ENCODE results near the gene TAS2R40. TPM values are rescaled to one million over a fixed set of nuclear protein-coding genes. Genes with fewer than 3 reads are reported as not detected.

The TAS2R40 gene
- total RNA-seq, 1 experiment from 2014 or later = not detected

DNA sequence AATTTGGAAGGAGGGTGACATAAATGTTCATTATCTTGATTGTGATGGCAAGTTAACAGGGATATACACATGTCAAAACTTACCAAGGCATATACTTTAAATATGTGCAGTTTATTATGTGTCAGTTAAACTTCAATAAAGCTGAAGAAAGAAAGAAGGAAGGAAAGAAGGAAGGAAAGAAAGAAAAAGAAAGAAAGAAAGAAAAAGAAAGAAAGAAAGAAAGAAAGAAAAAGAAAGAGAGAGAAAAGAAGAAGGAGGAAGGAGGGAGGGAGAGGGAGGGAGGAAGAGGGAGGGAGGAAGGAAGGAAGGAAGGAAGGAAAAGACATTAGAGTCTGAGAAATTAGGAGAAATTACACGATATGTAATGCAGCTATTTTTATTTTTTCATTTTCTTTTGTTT, 25.5 kb downstream of the TAS2R40 start:
- Histone ChIP-seq H3K4me1 (ENCODE audit: insufficient read depth, low read length) (peaks cover 38% of the 10 kb centered on the region), H2AFZ (ENCODE audit: low read length) (no peak overlapping the region), H3K4me2 (ENCODE audit: low read length) (no peak overlapping the region), H3K4me3 (ENCODE audit: low read length) (no peak overlapping the region), H3K36me3 (ENCODE audit: low read depth, low read length) (no peaks in the 10 kb centered on the region), H3K27me3 (ENCODE audit: low read length) (no peaks in the 10 kb centered on the region), H3F3A (ENCODE audit: low read length, unreplicated experiment) (peaks cover 4% of the 10 kb centered on the region), H3K9ac (ENCODE audit: low read length) (no peak overlapping the region), H4K20me1 (ENCODE audit: low read length) (no peaks in the 10 kb centered on the region), H3K27ac (ENCODE audit: low read length) (no peak overlapping the region), H3K9me3 (ENCODE audit: low read length) (no peaks in the 10 kb centered on the region), H3K9me2 (replicated peaks; ENCODE audit: low read length) (no peaks in the 10 kb centered on the region), H3K79me2 (ENCODE audit: low read length) (no peaks in the 10 kb centered on the region)
- CTCF ChIA-PET = interaction anchor here (0.6 kb wide), 1 partner anchor 1552 kb away, joined by 4 read pairs; no protein-coding TSS in a partner anchor
- no TSS peak for BruUV-seq (replicated peaks)
- ATAC-seq (no peak), DNase-seq (no peak)
- intact Hi-C loops (cut with micrococcal nuclease) = no loop called here
- POLR2A ChIA-PET (ENCODE audit: unreplicated experiment) = interaction anchor here (0.6 kb wide), 2 partner anchors 8 to 187 kb away, joined by 3 read pairs; no protein-coding TSS in a partner anchor
- TF ChIP-seq, protein P1, sequence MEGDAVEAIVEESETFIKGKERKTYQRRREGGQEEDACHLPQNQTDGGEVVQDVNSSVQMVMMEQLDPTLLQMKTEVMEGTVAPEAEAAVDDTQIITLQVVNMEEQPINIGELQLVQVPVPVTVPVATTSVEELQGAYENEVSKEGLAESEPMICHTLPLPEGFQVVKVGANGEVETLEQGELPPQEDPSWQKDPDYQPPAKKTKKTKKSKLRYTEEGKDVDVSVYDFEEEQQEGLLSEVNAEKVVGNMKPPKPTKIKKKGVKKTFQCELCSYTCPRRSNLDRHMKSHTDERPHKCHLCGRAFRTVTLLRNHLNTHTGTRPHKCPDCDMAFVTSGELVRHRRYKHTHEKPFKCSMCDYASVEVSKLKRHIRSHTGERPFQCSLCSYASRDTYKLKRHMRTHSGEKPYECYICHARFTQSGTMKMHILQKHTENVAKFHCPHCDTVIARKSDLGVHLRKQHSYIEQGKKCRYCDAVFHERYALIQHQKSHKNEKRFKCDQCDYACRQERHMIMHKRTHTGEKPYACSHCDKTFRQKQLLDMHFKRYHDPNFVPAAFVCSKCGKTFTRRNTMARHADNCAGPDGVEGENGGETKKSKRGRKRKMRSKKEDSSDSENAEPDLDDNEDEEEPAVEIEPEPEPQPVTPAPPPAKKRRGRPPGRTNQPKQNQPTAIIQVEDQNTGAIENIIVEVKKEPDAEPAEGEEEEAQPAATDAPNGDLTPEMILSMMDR (conservative IDR thresholded peaks at IDR 0.05; ENCODE audit: low read depth, low read length) = no peak
- no peak for TF ChIP-seq EZH2phosphoT487 (IDR thresholded peaks at IDR 0.05; ENCODE audit: borderline replicate concordance, low read length)
- TF ChIP-seq EZH2 (IDR thresholded peaks at IDR 0.05; ENCODE audit: low read length, unreplicated experiment) = no peak

- Histone ChIP-seq H4K20me1 (ENCODE audit: low read length) (no peaks in the 10 kb centered on the region), H3K4me2 (ENCODE audit: low read length) (peak overlapping the region; percentile 8; the same call in 1 of the 2 replicates), H3K9me2 (replicated peaks; ENCODE audit: low read length) (no peaks in the 10 kb centered on the region), H3K9ac (ENCODE audit: low read length) (no peak overlapping the region), H3K36me3 (ENCODE audit: low read depth, low read length) (no peaks in the 10 kb centered on the region), H3K27me3 (ENCODE audit: low read length) (no peaks in the 10 kb centered on the region), H3K4me3 (ENCODE audit: low read length) (no peak overlapping the region), H3K27ac (ENCODE audit: low read length) (peak overlapping the region; percentile 33; the same call in 1 of the 2 replicates), H3K4me1 (ENCODE audit: insufficient read depth, low read length) (peaks cover 33% of the 10 kb centered on the region), H3F3A (ENCODE audit: low read length, unreplicated experiment) (peaks cover 4% of the 10 kb centered on the region), H3K79me2 (ENCODE audit: low read length) (no peaks in the 10 kb centered on the region), H3K9me3 (ENCODE audit: low read length) (no peaks in the 10 kb centered on the region), H2AFZ (ENCODE audit: low read length) (no peak overlapping the region)
- CTCF ChIA-PET = interaction anchor here (0.6 to 0.7 kb wide), 2 partner anchors 52 to 180 kb away, joined by 4 to 5 read pairs; no protein-coding TSS in a partner anchor
- TF ChIP-seq, protein P1 (conservative IDR thresholded peaks at IDR 0.05; ENCODE audit: low read depth, low read length) = no peak
- TF ChIP-seq EZH2phosphoT487 (IDR thresholded peaks at IDR 0.05; ENCODE audit: borderline replicate concordance, low read length) (no peak), EZH2 (IDR thresholded peaks at IDR 0.05; ENCODE audit: low read length, unreplicated experiment) (no peak)
- peak; percentile 65 for ATAC-seq
- intact Hi-C loops (cut with micrococcal nuclease) = no loop called here
- POLR2A ChIA-PET (ENCODE audit: unreplicated experiment) = no interaction called here
- no TSS peak for BruUV-seq (replicated peaks)
- DNase-seq = peak; percentile 76
These were observed 27.0 kb downstream of the TAS2R40 start for GRCh38 chr7:143248761-143249354.

DNA sequence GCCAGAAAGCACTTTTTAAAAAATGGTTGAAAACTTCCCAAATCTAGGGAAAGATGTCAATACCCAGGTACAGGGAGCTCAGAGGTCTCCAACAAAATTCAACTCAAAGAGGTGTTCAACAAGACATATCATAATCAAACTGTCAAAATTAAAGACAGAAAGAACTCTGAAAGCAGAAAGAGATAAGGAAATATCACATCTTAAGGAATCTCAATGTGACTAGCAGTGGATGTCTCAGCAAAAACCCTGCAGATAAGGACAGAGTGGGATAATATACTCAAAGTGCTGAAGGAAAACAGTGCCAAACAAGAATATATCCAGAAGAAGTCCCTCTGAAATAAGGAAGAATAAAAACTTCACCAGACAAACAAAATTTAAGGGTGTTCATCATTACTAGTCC, 28.4 kb downstream of the TAS2R40 start:
- CTCF ChIA-PET = interaction anchor here (0.6 to 0.7 kb wide), 2 partner anchors 11 to 35 kb away, joined by 3 to 4 read pairs; no protein-coding TSS in a partner anchor
- no peak overlapping the region for H3K27ac ChIP-seq (ENCODE audit: low read length)
- DNase-seq (no peak), ATAC-seq (no peak)
- no peaks in the 10 kb centered on the region for H3K79me2 ChIP-seq (ENCODE audit: low read length)
- POLR2A ChIA-PET (ENCODE audit: unreplicated experiment) = no interaction called here
- H3K4me1 ChIP-seq (ENCODE audit: insufficient read depth, low read length) = peaks cover 21% of the 10 kb centered on the region
- H2AFZ ChIP-seq (ENCODE audit: low read length) = no peak overlapping the region
- no peak overlapping the region for H3K9ac ChIP-seq (ENCODE audit: low read length)
- no peaks in the 10 kb centered on the region for H3K36me3 ChIP-seq (ENCODE audit: low read depth, low read length)
- BruUV-seq (replicated peaks) = no TSS peak
- intact Hi-C loops (cut with micrococcal nuclease) = no loop called here
- H3K27me3 ChIP-seq (ENCODE audit: low read length) = no peaks in the 10 kb centered on the region
- no peaks in the 10 kb centered on the region for H3K9me3 ChIP-seq (ENCODE audit: low read length)
- no peaks in the 10 kb centered on the region for H3K9me2 ChIP-seq (replicated peaks; ENCODE audit: low read length)
- H3K4me3 ChIP-seq (ENCODE audit: low read length) = no peak overlapping the region
- peaks cover 4% of the 10 kb centered on the region for H3F3A ChIP-seq (ENCODE audit: low read length, unreplicated experiment)
- TF ChIP-seq, protein P1 (conservative IDR thresholded peaks at IDR 0.05; ENCODE audit: low read depth, low read length) = no peak
- TF ChIP-seq EZH2phosphoT487 (IDR thresholded peaks at IDR 0.05; ENCODE audit: borderline replicate concordance, low read length) (no peak), EZH2 (IDR thresholded peaks at IDR 0.05; ENCODE audit: low read length, unreplicated experiment) (no peak)
- H4K20me1 ChIP-seq (ENCODE audit: low read length) = no peaks in the 10 kb centered on the region
- H3K4me2 ChIP-seq (ENCODE audit: low read length) = no peak overlapping the region

Measured in PC-3 (cell line).